Loucy (cell line): ENCODE results near the gene PDE4D.
"Not testable (repeated sequence)": the region's sequence is repeated elsewhere in the genome, so short reads cannot be mapped to it uniquely, and the experiment has no call there.

Experiments used
- H2AFZ ChIP-seq: fragments of 200-600 bp; sonication (generic); 2 replicates; pipeline ENCODE4 v1.6.0; 2016; ENCODE audit warnings: antibody characterized with exemption, mild to moderate bottlenecking, low read length, moderate library complexity
- H3F3A ChIP-seq: fragments of 200-600 bp; 2 replicates; pipeline ENCODE4 v1.6.0; 2016; ENCODE audit warnings: antibody characterized with exemption, low read depth, mild to moderate bottlenecking
- H3K27me3 ChIP-seq: fragments of 200-600 bp; sonication (generic); 2 replicates; pipeline ENCODE4 v1.6.1; 2014; ENCODE audit warnings: low read length, mild to moderate bottlenecking; ENCODE audit not compliant: insufficient read depth, poor library complexity, severe bottlenecking
- H3K36me3 ChIP-seq: fragments of 200-600 bp; sonication (generic); 2 replicates; pipeline ENCODE4 v1.6.1; 2016; ENCODE audit warnings: low read length; ENCODE audit not compliant: insufficient read depth
- H3K4me1 ChIP-seq: fragments of 200-600 bp; sonication (generic); 2 replicates; pipeline ENCODE4 v1.5.1; 2014; ENCODE audit warnings: low read length, mild to moderate bottlenecking; ENCODE audit not compliant: insufficient read depth, poor library complexity, severe bottlenecking
- H3K4me2 ChIP-seq: fragments of 200-600 bp; sonication (generic); 2 replicates; pipeline ENCODE4 v1.6.0; 2014; ENCODE audit warnings: antibody characterized with exemption, low read length, low read depth, mild to moderate bottlenecking; ENCODE audit not compliant: poor library complexity, severe bottlenecking
- H3K4me3 ChIP-seq: fragments of 200-600 bp; sonication (generic); 2 replicates; pipeline ENCODE4 v1.5.1; 2014; ENCODE audit warnings: low read length, mild to moderate bottlenecking, mixed read lengths; ENCODE audit not compliant: poor library complexity, severe bottlenecking
- H3K79me2 ChIP-seq: fragments of 200-600 bp; sonication (generic); 2 replicates; pipeline ENCODE4 v1.6.1; 2014; ENCODE audit warnings: low read length; ENCODE audit not compliant: insufficient read depth
- H3K9ac ChIP-seq: fragments of 200-600 bp; sonication (generic); 2 replicates; pipeline ENCODE4 v1.6.0; 2014; ENCODE audit warnings: mild to moderate bottlenecking, low read depth, low read length, moderate library complexity; ENCODE audit not compliant: poor library complexity, severe bottlenecking
- H3K9me2 ChIP-seq: fragments of 200-600 bp; sonication (generic); replicated peaks from 2 replicates; pipeline ENCODE4 v1.6.1; 2016; ENCODE audit warnings: low read depth, low read length, mixed read lengths
- H3K9me3 ChIP-seq: fragments of 200-600 bp; sonication (generic); 2 replicates; pipeline ENCODE4 v1.6.1; 2014; ENCODE audit warnings: mild to moderate bottlenecking, antibody characterized with exemption, low read length, low read depth; ENCODE audit not compliant: insufficient read depth
- H4K20me1 ChIP-seq: fragments of 200-600 bp; sonication (generic); 2 replicates; pipeline ENCODE4 v1.6.0; 2014; ENCODE audit warnings: antibody characterized with exemption, low read length, mild to moderate bottlenecking; ENCODE audit not compliant: insufficient read depth, poor library complexity, severe bottlenecking
- EZH2phosphoT487 ChIP-seq: fragments of 200-600 bp; IDR thresholded peaks from 2 replicates; pipeline ENCODE4 v1.6.1; 2018; ENCODE audit warnings: antibody characterized with exemption, mild to moderate bottlenecking, moderate library complexity, borderline replicate concordance
- TF ChIP-seq, protein P1 (sequence below): fragments of 200-600 bp; sonication (generic); conservative IDR thresholded peaks from 2 replicates; pipeline ENCODE4 v1.5.1; 2014; ENCODE audit warnings: mild to moderate bottlenecking, antibody characterized with exemption, low read length

Gene PDE4D

DNA sequence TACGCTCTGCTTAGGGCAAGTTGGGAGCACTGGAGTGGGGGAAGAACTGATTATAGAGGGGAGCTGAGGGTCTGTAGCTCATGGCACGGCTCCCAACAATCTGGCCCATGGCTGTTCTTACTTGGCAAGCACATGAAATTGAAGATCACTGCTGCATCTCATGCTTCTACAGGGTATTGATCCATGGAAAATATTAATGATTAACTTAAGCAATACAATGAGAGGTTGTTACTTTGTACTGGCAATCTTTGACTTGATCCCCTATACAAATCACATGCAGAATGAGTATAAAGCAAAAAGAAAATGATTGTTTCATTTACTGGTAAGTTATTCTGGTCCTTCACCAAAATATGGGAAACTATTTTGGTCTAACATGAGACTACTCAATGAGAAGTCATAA lies 481.1 kb downstream of the PDE4D start:
- Histone ChIP-seq H3F3A (no peaks in the 10 kb centered on the region), H3K9ac (no peak overlapping the region), H3K4me3 (no peak overlapping the region), H3K79me2 (no peaks in the 10 kb centered on the region), H3K9me3 (no peaks in the 10 kb centered on the region), H3K9me2 (no peaks in the 10 kb centered on the region), H3K4me2 (no peak overlapping the region), H3K4me1 (no peaks in the 10 kb centered on the region), H3K27me3 (no peaks in the 10 kb centered on the region), H3K36me3 (no peaks in the 10 kb centered on the region), H2AFZ (no peak overlapping the region), H4K20me1 (no peaks in the 10 kb centered on the region)
- TF ChIP-seq, protein P1, sequence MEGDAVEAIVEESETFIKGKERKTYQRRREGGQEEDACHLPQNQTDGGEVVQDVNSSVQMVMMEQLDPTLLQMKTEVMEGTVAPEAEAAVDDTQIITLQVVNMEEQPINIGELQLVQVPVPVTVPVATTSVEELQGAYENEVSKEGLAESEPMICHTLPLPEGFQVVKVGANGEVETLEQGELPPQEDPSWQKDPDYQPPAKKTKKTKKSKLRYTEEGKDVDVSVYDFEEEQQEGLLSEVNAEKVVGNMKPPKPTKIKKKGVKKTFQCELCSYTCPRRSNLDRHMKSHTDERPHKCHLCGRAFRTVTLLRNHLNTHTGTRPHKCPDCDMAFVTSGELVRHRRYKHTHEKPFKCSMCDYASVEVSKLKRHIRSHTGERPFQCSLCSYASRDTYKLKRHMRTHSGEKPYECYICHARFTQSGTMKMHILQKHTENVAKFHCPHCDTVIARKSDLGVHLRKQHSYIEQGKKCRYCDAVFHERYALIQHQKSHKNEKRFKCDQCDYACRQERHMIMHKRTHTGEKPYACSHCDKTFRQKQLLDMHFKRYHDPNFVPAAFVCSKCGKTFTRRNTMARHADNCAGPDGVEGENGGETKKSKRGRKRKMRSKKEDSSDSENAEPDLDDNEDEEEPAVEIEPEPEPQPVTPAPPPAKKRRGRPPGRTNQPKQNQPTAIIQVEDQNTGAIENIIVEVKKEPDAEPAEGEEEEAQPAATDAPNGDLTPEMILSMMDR, result no peak
- no peak for TF ChIP-seq EZH2phosphoT487

DNA sequence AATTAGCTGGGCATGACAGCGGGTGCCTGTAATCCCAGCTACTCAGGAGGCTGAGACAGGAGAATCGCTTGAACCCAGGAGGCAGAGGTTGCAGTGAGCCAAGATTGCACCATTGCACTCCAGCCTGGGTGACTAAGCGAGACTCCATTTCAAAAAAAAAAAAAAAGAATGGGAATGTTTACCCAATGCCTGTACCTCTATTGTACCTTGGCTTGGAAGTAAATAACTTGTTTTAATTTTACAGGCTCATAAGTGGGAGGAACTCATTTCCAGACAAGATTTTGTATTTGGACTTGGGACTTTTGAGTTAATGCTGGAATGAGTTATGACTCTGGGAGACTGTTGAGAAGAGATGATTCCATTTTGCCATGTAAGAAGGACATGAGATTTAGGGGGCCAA lies 484.5 kb downstream of the PDE4D start:
- not testable (repeated sequence) for H3K4me2 ChIP-seq, H3K4me3 ChIP-seq, H3K9me3 ChIP-seq, H3K79me2 ChIP-seq, H2AFZ ChIP-seq, H3K9ac ChIP-seq, H3K4me1 ChIP-seq, H3F3A ChIP-seq, H3K9me2 ChIP-seq, H3K36me3 ChIP-seq, H4K20me1 ChIP-seq, H3K27me3 ChIP-seq

DNA sequence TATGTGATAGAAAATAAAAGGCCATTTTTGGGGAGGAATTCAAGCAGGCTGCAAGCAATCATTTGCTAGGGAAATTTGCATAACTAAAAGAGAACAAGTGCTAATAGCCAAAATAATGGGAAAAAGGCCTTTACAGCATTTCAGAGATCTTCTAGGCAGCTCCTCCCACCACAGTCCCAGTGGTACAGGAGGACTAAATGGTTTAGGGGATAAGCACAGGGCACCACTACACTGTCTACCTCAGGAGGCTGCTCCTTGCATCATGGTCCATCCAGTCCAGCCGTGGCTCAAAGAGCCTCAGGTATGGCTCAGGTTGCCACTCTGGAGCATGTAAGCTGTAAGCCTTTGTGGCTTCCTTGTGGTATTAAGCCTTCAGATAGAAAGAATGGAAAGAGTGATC lies 485.6 kb downstream of the PDE4D start:
- Histone ChIP-seq H2AFZ (no peak overlapping the region), H3K9me2 (no peaks in the 10 kb centered on the region), H3K4me1 (no peaks in the 10 kb centered on the region), H3K9ac (no peak overlapping the region), H3K4me2 (no peak overlapping the region), H3K9me3 (no peaks in the 10 kb centered on the region), H3F3A (no peaks in the 10 kb centered on the region), H4K20me1 (no peaks in the 10 kb centered on the region), H3K4me3 (no peak overlapping the region), H3K36me3 (no peaks in the 10 kb centered on the region), H3K27me3 (no peaks in the 10 kb centered on the region), H3K79me2 (no peaks in the 10 kb centered on the region)
- no peak for TF ChIP-seq EZH2phosphoT487
- TF ChIP-seq, protein P1, result no peak

DNA sequence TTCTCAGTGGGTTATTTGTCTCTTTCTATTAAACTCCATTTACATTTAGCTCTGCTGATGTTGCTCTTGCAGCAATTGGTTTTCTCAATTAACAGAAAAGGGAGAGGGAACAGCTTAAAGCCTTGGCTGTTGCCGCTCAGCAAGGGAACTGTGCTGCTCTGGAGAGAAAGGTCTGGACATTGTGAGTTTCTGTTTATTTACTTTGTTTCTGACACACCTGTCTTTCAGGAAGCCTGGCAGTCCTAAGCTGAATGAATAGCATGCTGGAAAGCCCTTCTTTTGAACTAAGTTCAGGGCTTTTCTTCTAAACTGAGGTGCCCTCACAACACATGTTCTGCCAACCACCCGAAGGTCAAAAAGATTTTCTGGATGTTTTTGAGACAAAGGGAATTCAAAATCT lies 491.9 kb downstream of the PDE4D start:
- Histone ChIP-seq H3K4me3 (no peak overlapping the region), H4K20me1 (no peaks in the 10 kb centered on the region), H3K9ac (no peak overlapping the region), H3K4me1 (no peaks in the 10 kb centered on the region), H3K36me3 (no peaks in the 10 kb centered on the region), H3K79me2 (no peaks in the 10 kb centered on the region), H3K4me2 (no peak overlapping the region), H3K27me3 (no peaks in the 10 kb centered on the region), H2AFZ (no peak overlapping the region), H3K9me2 (no peaks in the 10 kb centered on the region), H3K9me3 (no peaks in the 10 kb centered on the region), H3F3A (no peaks in the 10 kb centered on the region)
- TF ChIP-seq EZH2phosphoT487, result no peak
- TF ChIP-seq, protein P1, result no peak

DNA sequence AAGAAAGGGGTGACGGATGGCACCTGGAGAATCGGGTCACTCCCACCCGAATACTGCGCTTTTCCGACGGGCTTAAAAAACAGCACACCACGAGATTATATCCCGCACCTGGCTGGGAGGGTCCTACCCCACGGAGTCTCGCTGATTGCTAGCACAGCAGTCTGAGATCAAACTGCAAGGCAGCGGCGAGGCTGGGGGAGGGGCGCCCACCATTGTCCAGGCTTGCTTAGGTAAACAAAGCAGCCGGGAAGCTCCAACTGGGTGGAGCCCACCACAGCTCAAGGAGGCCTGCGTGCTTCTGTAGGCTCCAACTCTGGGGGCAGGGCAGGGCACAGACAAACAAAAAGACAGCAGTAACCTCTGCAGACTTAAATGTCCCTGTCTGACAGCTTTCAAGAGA lies 498.6 kb downstream of the PDE4D start:
- H3K4me1 ChIP-seq, H3K27me3 ChIP-seq, H3K9ac ChIP-seq, H3K79me2 ChIP-seq, H3K4me3 ChIP-seq, H2AFZ ChIP-seq, H3F3A ChIP-seq, H3K9me3 ChIP-seq, H3K36me3 ChIP-seq, H4K20me1 ChIP-seq, H3K9me2 ChIP-seq, H3K4me2 ChIP-seq: not testable (repeated sequence)
